ENCODE measurements around the gene RIPK1.

DNA sequence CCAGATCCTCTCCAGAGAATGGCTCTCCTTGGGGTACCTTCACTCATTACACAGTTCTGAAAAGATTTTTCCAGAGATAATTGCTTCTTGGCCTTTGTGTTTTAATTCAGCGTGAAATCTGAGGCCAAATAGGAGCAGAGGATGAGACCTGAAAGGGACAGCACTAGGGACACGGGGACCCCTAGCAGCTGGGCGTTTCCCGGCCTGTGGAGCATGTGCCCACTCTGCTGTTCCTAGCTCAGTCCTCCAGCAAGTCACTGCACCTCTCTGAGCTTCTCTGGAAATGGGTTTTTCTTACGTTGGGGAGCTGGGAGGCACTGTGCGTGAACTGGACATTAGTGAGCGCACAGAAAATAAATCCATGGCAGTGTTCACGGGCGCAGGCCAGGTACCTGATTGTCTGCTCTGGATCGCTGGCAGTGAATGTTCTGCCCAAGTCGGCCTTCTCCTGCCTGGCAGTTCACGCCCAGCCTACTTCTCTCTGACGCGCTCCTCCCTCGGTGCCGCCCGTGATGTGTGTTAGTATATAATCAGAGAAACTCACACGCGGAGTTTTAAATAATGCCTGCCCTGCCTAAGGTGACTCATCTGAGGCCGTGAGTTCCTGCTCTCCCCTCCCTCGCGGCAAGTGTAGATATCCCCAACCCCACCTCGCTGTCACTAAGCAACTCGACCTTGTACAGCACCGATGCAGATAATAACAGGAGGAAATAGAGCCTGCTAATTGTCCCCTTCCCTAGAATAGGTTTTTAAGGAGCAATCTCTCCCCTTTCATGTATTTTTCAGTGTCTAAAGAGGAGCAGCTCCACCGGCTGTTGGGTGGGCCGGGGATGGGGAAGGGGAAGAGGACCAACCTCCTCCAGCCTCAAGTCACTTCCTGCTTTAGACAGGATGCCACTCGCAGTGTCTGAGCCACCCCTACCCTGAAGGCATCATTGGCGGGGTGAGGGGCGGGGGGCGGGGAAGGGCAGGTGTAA is 91.8 kb downstream of the RIPK1 start:
- no peak for TF ChIP-seq GATA2 (IDR thresholded peaks at IDR 0.05; ENCODE audit: low read depth, low read length)
- no peak for TF ChIP-seq GATA3 (IDR thresholded peaks at IDR 0.05; ENCODE audit: low read depth, low read length)
